Vagina (tissue), 2 donors: ENCODE results near the gene ARHGEF39. TPM values are rescaled to one million over a fixed set of nuclear protein-coding genes. Genes with fewer than 3 reads are reported as not detected.

Experiments used
- DNase-seq, 2 donors: peaks; one replicate each; pipeline ENCODE4 v3.0.0-alpha.2; 2017; ENCODE audit errors: extremely low spot score in 2 of 2
- H3K27ac ChIP-seq: fragments of 200-600 bp; sonication (generic); one replicate; pipeline ENCODE4 v1.5.1; 2019
- H3K27me3 ChIP-seq: fragments of 200-600 bp; sonication (generic); one replicate; pipeline ENCODE4 v1.5.1; 2019
- H3K36me3 ChIP-seq, 2 donors: fragments of 200-600 bp; sonication (generic); one replicate each; pipeline ENCODE4 v1.5.1; 2017 to 2019
- H3K4me1 ChIP-seq: fragments of 200-600 bp; sonication (generic); one replicate; pipeline ENCODE4 v1.5.1; 2019
- H3K4me3 ChIP-seq, 2 donors: fragments of 200-600 bp; sonication (generic); 1 replicate in 1 of 2; 2 replicates in 1 of 2; pipeline ENCODE4 v1.5.1; 2016 to 2019
- H3K9me3 ChIP-seq: fragments of 200-600 bp; sonication (generic); one replicate; pipeline ENCODE4 v1.5.1; 2019
- POLR2A ChIP-seq, 2 donors: fragments of 450-650 bp; IDR thresholded peaks; one replicate each; pipeline ENCODE4 v1.6.1; 2017; ENCODE audit warnings: antibody characterized with exemption in 2 of 2, mild to moderate bottlenecking in 2 of 2, moderate library complexity in 2 of 2
- POLR2AphosphoS5 ChIP-seq, 2 donors: sonication (generic); formaldehyde crosslinking; IDR thresholded peaks; one replicate each; pipeline ENCODE4 v1.9.0; 2017; ENCODE audit warnings: antibody characterized with exemption in 2 of 2, mild to moderate bottlenecking in 2 of 2, low read depth in 1 of 2; ENCODE audit not compliant: insufficient read depth in 1 of 2
- intact Hi-C: fragments of 100-400 bp; cut with DNase I; formaldehyde crosslinking; loops from one replicate; pipeline ENCODE4 v1.15.1; 2023
- total RNA-seq: library from RNA; depleted of rRNA; stranded (reverse); fragments of >200 nt; gene quantifications from one replicate; pipeline ENCODE4 v1.2.3, GENCODE V29; 2016
- TF ChIP-seq, protein P1 (sequence below), 3 experiments: fragments of 450-650 bp in 2 of 3; fragments of 200-600 bp in 1 of 3; sonication (generic) in 1 of 3; IDR thresholded peaks; one replicate each; pipeline ENCODE4 v1.5.1; 2017 to 2019; ENCODE audit warnings: antibody characterized with exemption in 3 of 3, mild to moderate bottlenecking in 2 of 3, moderate library complexity in 2 of 3

ARHGEF39 gene
- total RNA-seq, 1 donor from 2014 or later = 1.2 TPM

DNA sequence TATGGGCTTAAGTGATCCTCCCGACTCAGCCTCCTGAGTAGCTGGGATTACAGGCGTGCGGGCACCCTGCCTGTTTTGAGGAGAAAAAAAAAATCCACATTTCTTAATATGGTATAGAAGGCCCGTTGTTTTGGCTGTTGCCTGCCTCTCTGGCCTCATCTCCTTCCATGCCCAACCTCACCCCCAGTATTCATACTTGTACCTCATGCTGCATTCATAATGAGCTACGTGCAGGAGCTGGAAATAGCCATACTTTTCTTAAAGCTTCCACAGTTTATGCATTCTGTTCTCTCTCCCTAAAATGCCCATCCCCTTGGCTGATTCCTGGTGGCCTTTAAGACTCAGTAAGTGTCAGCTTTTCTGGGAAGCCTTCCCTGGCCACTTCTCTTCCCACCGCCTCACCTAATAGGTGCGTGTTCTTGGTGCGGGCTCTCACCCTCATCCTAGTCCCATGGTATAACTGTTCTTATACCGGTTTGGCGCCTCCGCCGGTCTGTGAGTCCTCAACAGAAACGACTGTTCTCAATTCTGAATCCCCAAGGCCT is 26.8 kb upstream of the ARHGEF39 start:
- Histone ChIP-seq H3K36me3 (no peaks in the 10 kb centered on the region), H3K4me3 (no peak overlapping the region), H3K9me3 (no peaks in the 10 kb centered on the region), H3K4me1 (peaks cover 27% of the 10 kb centered on the region), H3K27ac (peak overlapping the region; percentile 96), H3K27me3 (no peaks in the 10 kb centered on the region)
- TF ChIP-seq, protein P1, sequence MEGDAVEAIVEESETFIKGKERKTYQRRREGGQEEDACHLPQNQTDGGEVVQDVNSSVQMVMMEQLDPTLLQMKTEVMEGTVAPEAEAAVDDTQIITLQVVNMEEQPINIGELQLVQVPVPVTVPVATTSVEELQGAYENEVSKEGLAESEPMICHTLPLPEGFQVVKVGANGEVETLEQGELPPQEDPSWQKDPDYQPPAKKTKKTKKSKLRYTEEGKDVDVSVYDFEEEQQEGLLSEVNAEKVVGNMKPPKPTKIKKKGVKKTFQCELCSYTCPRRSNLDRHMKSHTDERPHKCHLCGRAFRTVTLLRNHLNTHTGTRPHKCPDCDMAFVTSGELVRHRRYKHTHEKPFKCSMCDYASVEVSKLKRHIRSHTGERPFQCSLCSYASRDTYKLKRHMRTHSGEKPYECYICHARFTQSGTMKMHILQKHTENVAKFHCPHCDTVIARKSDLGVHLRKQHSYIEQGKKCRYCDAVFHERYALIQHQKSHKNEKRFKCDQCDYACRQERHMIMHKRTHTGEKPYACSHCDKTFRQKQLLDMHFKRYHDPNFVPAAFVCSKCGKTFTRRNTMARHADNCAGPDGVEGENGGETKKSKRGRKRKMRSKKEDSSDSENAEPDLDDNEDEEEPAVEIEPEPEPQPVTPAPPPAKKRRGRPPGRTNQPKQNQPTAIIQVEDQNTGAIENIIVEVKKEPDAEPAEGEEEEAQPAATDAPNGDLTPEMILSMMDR (IDR thresholded peaks at IDR 0.05) = no peak
- TF ChIP-seq POLR2A (IDR thresholded peaks at IDR 0.05) = no peak
- TF ChIP-seq POLR2AphosphoS5 (IDR thresholded peaks at IDR 0.05; ENCODE audit: insufficient read depth in 1 of 2, low read depth in 1 of 2) = no peak
- no peak for DNase-seq
- intact Hi-C loops = loop anchor here (5.0 kb wide), 2 partner anchors 35 kb away; partner anchors contain the start of genes CCDC107 and RMRP

DNA sequence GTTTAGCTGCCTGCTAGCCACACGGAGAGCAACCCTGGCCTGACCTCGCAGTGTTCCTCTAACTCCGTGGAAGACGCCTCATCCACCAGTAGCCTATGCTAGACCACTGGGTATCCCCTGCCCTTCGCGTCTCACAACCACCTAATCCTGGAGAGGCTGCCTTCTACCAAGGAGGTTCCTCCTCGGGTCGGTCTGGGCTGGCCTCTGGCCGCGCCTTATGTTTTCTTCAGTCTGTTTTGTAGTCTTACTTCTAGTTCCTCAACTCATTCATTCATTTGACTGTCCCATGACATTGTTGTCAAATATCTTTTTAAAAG is 26.3 kb upstream of the ARHGEF39 start:
- Histone ChIP-seq H3K36me3 (no peaks in the 10 kb centered on the region), H3K9me3 (no peaks in the 10 kb centered on the region), H3K4me3 (peak overlapping the region; percentile 79 to 90), H3K27ac (peak overlapping the region; percentile 96), H3K27me3 (no peaks in the 10 kb centered on the region), H3K4me1 (peaks cover 32% of the 10 kb centered on the region)
- TF ChIP-seq POLR2A (IDR thresholded peaks at IDR 0.05) (no peak), POLR2AphosphoS5 (IDR thresholded peaks at IDR 0.05; ENCODE audit: insufficient read depth in 1 of 2, low read depth in 1 of 2) (no peak)
- TF ChIP-seq, protein P1 (IDR thresholded peaks at IDR 0.05) = no peak
- intact Hi-C loops = loop anchor here (5.0 kb wide), 2 partner anchors 34 to 36 kb away; partner anchors contain the start of genes CCDC107 and RMRP
- DNase-seq = no peak

DNA sequence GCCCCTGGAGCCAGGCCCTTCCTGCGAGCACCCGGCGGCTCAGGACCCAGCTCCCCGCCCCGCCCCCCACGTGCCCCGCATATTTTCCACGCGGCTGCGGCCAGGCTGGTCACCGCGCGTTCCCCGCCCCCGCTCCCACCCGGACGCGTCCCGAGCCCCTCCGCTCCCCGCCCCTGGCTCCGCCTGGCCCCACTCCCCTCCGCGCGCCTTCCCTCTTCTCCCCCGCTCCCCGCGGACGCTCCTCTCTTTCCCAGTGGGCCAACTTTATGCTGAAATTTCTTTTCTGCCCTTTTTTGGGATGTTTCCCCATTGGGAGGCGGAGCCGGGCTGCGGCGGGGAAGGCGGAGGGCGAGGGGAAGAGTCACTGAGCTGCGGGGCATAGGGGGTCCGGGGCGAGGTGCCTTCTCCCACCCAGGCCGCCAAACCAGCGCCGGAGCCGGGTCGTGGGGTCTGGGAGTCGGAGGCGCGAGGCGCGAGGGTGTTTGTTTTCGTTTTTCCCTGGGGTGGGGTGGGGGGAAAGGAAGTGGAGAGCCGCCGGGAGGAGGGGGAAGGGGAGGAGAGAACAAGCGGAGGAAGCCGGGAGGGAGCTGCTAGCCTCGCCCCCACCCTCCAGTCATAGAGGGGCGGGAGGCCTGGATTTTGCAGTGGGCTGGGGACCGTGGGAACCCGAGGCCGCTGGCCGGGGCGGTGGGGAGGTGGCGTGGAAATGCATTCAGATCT is 25.8 kb upstream of the ARHGEF39 start:
- Histone ChIP-seq H3K4me1 (peaks cover 32% of the 10 kb centered on the region), H3K4me3 (peak overlapping the region; percentile 79 to 90), H3K27ac (peak overlapping the region; percentile 96), H3K27me3 (no peaks in the 10 kb centered on the region), H3K9me3 (no peaks in the 10 kb centered on the region), H3K36me3 (no peaks in the 10 kb centered on the region)
- DNase-seq = no peak
- TF ChIP-seq POLR2A (IDR thresholded peaks at IDR 0.05) (peak in 1 of 2 donors; percentile 64), POLR2AphosphoS5 (IDR thresholded peaks at IDR 0.05; ENCODE audit: insufficient read depth in 1 of 2, low read depth in 1 of 2) (peak in 1 of 2 donors; percentile 85)
- TF ChIP-seq, protein P1 (IDR thresholded peaks at IDR 0.05) = no peak
- intact Hi-C loops = loop anchor here (5.0 kb wide), 2 partner anchors 33 to 37 kb away; partner anchors contain the start of genes CCDC107 and RMRP

DNA sequence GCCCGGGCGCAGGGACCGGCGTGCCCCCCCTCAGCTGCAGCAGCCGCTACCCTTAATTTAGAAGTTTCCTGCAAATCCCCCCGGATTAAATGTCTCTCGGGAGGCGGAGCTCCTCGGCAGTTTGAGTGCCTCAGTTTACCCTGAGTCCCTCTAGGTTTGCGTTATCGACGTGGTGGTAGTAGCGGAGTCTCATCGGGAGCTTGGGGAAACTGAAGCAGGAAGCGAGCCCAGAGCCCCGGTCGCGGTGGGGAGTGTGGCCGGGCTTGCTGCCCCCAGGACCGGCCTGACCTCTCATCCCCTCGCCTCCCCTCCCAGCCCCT is 25.3 kb upstream of the ARHGEF39 start:
- Histone ChIP-seq H3K36me3 (peaks cover 0 to 2% of the 10 kb centered on the region in 2 donors), H3K9me3 (no peaks in the 10 kb centered on the region), H3K27me3 (no peaks in the 10 kb centered on the region), H3K4me1 (peaks cover 32% of the 10 kb centered on the region), H3K27ac (peak overlapping the region; percentile 96), H3K4me3 (peak overlapping the region; percentile 79 to 90)
- TF ChIP-seq POLR2AphosphoS5 (IDR thresholded peaks at IDR 0.05; ENCODE audit: insufficient read depth in 1 of 2, low read depth in 1 of 2) (no peak), POLR2A (IDR thresholded peaks at IDR 0.05) (no peak)
- TF ChIP-seq, protein P1 (IDR thresholded peaks at IDR 0.05) = no peak
- no peak for DNase-seq
- intact Hi-C loops = loop anchor here (5.0 kb wide), 2 partner anchors 33 to 37 kb away; partner anchors contain the start of genes CCDC107 and RMRP
